Loucy (cell line): ENCODE results near the gene C7orf33.

Experiments
- EZH2phosphoT487 ChIP-seq: fragments of 200-600 bp; IDR thresholded peaks from 2 replicates; pipeline ENCODE4 v1.6.1; 2018; ENCODE audit warnings: antibody characterized with exemption, mild to moderate bottlenecking, moderate library complexity, borderline replicate concordance
- TF ChIP-seq, protein P1 (sequence below): fragments of 200-600 bp; sonication (generic); conservative IDR thresholded peaks from 2 replicates; pipeline ENCODE4 v1.5.1; 2014; ENCODE audit warnings: mild to moderate bottlenecking, antibody characterized with exemption, low read length

DNA sequence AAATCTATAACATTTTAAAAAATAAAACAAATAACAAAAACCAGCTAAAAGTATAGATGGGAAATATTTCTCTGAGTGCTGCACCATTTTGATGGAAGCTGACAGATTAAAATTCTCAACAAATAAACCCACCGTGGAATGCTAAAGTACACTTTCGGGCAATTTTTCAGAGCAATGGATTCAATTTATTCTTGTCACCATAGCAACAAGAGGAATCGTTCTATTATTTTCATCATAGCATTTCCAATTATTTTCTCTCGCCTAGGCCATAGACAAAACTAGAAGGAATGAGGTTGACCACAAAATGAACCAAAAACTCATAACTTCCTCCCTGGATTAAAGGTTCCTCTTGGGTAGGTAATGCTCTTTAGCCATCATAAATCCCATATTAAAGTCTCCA is 44.6 kb upstream of the C7orf33 start:
- TF ChIP-seq, protein P1, sequence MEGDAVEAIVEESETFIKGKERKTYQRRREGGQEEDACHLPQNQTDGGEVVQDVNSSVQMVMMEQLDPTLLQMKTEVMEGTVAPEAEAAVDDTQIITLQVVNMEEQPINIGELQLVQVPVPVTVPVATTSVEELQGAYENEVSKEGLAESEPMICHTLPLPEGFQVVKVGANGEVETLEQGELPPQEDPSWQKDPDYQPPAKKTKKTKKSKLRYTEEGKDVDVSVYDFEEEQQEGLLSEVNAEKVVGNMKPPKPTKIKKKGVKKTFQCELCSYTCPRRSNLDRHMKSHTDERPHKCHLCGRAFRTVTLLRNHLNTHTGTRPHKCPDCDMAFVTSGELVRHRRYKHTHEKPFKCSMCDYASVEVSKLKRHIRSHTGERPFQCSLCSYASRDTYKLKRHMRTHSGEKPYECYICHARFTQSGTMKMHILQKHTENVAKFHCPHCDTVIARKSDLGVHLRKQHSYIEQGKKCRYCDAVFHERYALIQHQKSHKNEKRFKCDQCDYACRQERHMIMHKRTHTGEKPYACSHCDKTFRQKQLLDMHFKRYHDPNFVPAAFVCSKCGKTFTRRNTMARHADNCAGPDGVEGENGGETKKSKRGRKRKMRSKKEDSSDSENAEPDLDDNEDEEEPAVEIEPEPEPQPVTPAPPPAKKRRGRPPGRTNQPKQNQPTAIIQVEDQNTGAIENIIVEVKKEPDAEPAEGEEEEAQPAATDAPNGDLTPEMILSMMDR: no peak
- TF ChIP-seq EZH2phosphoT487: no peak
